Astrocyte of the spinal cord (primary cell): Measurements from ENCODE around the gene CACNB4.
A peak's percentile ranks its signal among the peaks of the same experiment; 100 is the strongest.

Experiments used
- DNase-seq: peaks from one replicate; pipeline ENCODE4 v3.0.0; 2011; ENCODE audit warnings: low read depth, low spot score
- H3K4me3 ChIP-seq: 2 replicates; pipeline ENCODE4 v1.5.1; 2011; ENCODE audit warnings: low read depth, mild to moderate bottlenecking, low read length, moderate library complexity
- in situ Hi-C: cut with HindIII; loops from 2 replicates; pipeline ENCODE4 v1.10.0; 2017; ENCODE audit warnings: low sequenced_read_pairs
- TF ChIP-seq, protein P1 (sequence below): IDR thresholded peaks from 2 replicates; pipeline ENCODE4 v1.5.1; 2012; ENCODE audit warnings: low read depth, mild to moderate bottlenecking, low read length, inconsistent platforms

Gene CACNB4

DNA sequence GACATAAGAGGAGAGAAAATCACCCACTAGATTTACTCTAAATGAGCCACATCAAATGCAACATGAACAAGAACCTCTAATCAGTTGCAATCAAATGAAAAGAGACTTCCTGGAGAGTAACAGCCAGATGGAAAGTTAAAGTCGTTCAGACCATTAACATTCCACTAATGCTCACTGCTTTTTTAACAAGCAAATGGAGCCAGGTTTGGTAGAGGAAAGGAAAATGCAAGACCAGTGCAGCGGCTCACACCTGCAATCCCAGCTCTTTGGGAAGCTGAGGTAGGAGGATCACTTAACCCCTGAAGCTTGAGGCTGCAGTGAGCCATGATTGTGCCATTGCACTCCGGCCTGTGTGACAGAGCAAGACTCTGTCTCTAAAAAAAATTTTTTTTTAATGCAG is 48.5 kb downstream of the CACNB4 start:
- in situ Hi-C loops: no loop called here
- no peak overlapping the region for H3K4me3 ChIP-seq
- TF ChIP-seq, protein P1, sequence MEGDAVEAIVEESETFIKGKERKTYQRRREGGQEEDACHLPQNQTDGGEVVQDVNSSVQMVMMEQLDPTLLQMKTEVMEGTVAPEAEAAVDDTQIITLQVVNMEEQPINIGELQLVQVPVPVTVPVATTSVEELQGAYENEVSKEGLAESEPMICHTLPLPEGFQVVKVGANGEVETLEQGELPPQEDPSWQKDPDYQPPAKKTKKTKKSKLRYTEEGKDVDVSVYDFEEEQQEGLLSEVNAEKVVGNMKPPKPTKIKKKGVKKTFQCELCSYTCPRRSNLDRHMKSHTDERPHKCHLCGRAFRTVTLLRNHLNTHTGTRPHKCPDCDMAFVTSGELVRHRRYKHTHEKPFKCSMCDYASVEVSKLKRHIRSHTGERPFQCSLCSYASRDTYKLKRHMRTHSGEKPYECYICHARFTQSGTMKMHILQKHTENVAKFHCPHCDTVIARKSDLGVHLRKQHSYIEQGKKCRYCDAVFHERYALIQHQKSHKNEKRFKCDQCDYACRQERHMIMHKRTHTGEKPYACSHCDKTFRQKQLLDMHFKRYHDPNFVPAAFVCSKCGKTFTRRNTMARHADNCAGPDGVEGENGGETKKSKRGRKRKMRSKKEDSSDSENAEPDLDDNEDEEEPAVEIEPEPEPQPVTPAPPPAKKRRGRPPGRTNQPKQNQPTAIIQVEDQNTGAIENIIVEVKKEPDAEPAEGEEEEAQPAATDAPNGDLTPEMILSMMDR: no peak
- DNase-seq: no peak

DNA sequence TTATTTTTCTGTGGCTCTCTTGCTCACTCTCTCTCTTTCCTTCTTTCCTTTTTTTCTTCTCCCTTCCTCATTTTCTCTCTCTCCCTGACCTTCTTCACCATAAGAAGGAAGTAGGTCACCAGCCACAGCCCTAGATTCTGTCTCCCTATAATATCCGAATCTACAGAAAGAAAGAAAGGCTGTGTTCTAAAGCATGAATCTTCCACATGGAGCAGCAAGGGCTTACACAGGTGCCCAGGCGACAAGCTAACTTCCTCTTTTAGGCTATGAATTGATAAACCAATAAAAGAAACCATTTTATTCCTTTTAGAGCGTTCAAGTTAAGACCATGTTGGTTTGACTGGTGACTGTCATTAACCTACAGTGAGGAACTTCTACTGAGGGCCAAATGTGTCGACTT is 49.3 kb downstream of the CACNB4 start:
- no peak for DNase-seq
- in situ Hi-C loops: no loop called here
- TF ChIP-seq, protein P1: no peak
- no peak overlapping the region for H3K4me3 ChIP-seq

DNA sequence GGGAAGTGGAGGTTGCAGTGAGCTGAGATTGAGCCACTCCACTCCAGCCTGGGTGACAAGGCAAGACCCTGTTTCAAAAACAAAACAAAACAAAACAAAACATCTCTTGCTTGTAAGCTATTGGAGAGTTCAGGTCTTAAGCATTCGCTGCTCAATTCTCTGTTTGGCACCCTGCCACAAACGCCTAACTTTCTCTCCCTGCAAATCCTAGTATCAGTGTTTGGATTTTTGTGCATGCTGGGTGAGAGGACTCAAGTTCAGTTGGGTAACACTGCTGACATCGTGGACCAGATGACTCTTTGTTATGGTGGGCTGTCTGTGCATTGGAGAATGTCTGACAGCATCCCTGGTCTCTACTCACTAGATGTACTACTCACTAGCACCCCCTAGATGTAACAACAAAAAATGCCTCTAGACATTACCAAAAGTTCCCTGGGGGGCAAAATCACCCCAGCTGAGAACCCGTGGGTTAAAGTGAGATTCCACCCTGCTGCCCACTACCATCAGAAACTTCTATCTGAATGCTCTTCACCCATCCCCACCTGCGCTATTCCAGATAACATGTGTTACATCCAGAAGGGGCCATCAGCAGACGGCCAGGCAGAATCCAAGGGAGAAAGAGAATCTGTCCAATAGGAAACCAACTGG is 50.9 kb downstream of the CACNB4 start:
- TF ChIP-seq, protein P1: peak; percentile 20
- in situ Hi-C loops: no loop called here
- no peak overlapping the region for H3K4me3 ChIP-seq
- DNase-seq: no peak

DNA sequence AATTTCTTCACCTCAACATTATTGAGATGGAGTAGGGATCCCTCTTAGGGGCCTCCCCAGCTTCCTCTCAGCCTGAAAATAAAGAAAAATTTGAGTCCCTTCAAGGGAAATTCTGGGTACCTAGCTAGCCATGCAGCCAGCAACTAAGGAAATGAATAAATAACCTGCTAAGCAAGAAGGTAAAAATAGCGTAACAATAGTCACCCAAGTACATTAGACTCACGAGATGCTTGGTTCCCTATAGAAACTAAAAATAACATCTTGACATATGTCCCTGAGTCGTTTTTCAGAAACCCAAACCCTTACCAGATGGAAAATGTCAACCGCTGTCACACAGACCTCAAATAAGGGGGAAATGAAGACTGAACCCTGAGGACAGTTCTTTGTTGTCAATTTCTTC is 51.9 kb downstream of the CACNB4 start:
- TF ChIP-seq, protein P1: no peak
- in situ Hi-C loops: no loop called here
- no peak for DNase-seq
- H3K4me3 ChIP-seq: no peak overlapping the region

DNA sequence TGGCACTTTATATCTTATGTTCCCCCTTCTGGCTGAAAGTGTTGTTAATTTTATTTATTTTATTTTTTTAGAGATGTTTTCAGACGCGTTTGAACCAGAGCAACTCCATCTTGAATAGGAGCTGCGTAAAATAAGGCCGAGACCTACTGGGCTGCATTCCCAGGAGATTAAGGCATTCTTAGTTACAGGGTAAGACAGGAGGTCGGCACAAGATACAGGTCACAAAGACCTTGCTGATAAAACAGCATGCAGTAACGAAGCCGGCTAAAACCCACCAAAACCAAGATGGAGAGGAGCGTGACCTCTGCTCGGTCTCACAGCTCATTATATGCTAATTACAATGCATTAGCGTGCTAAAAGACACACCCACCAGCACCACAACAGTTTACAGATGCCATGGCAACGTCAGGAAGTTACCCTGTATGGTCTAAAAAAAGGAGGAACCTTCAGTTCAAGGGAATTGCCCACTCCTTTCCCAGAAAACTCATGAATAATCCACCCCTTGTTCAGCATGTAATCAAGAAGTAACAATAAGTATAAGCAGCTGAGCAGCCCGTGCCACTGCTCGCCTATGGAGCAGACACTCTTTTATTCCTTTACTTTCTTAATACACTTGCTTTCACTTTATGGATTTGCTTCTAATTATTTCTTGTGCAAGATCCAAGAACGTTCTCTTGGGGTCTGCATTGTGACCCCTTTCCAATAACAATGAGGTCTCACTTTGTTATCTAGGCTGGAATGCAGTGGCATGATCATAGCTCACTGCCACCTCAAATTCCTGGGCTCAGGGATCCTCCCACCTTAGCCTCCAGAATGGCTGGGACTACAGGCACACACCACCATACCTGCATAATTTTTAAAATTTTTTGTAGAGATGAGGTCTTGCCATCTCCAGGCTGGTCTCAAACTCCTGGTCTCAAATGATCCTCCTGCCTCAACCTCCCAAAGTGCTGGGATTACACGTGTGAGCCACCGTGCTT is 55.9 kb downstream of the CACNB4 start:
- TF ChIP-seq, protein P1: no peak
- no peak for DNase-seq
- no peak overlapping the region for H3K4me3 ChIP-seq
- in situ Hi-C loops: no loop called here

DNA sequence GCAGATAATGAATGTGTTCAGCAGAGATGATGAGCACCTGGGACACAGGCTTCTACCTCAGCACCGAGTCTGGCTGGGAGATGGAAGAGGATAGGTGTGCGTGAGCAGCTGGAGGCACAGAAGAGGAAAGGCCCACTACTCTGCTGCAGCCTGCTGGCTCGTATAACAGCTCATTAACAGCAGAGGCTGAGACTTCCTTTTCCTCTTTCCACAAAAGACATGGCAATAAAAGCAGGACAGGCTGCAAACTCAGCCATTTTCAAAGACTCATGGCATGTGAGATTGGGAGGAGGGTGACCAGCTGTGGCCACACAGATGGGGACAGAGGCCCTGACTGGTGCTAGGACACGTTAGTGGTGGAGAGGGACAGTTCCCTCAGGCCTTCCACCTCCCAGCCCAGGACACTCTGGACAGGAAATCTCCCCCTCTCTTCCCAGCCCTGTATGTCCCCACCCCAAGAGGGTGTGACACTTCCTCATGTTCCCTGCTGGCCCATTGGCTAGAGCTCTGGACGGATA is 60.3 kb downstream of the CACNB4 start:
- TF ChIP-seq, protein P1: no peak

More for the DNA sequence above, 60.3 kb downstream of the CACNB4 start:
- in situ Hi-C loops: no loop called here
- no peak for DNase-seq
- no peak overlapping the region for H3K4me3 ChIP-seq
